Caco-2 (cell line): ENCODE measurements around the gene SERPINB12. TPM values are rescaled to one million over a fixed set of nuclear protein-coding genes. Genes with fewer than 3 reads are reported as not detected.

Experiments used
- BruUV-seq: library from RNA; stranded (reverse); fragments of 400-500 nt; replicated peaks from 2 replicates; lab custom pipeline; 2021; lab: Mats Ljungman, UMichigan
- CTCF ChIA-PET: fragments of 300-600 bp; sonication (Branson Sonifier 250); formaldehyde crosslinking; loops from one replicate; lab custom pipeline; 2022; ENCODE audit warnings: antibody characterized with exemption; lab: Charles Lee
- POLR2A ChIA-PET: fragments of 300-600 bp; sonication (Branson Sonifier 250); formaldehyde crosslinking; loops from one replicate; lab custom pipeline; 2022; ENCODE audit warnings: antibody characterized with exemption; lab: Charles Lee
- DNase-seq, 2 experiments: peaks; one replicate each; pipeline versions ENCODE4 v3.0.0 to v3.0.0-alpha.2; 2020 to 2022
- H3K27me3 ChIP-seq: replicated peaks from 2 replicates; pipeline ENCODE4 v1.6.0; 2011; ENCODE audit warnings: low read length; ENCODE audit not compliant: control insufficient read depth, insufficient read depth
- H3K36me3 ChIP-seq: 2 replicates; pipeline ENCODE4 v1.5.1; 2011; ENCODE audit warnings: low read length; ENCODE audit not compliant: control insufficient read depth, insufficient read depth
- H3K4me1 ChIP-seq: fragments of 250-450 bp; sonication (Bioruptor Pico); 2 replicates; pipeline ENCODE4 v1.5.1; 2020; ENCODE audit warnings: mild to moderate bottlenecking
- H3K4me3 ChIP-seq: 2 replicates; pipeline ENCODE4 v1.5.1; 2011; ENCODE audit warnings: low read depth, mild to moderate bottlenecking, control low read depth, low read length
- H3K9me3 ChIP-seq: fragments of 250-450 bp; sonication (Bioruptor Pico); 2 replicates; pipeline ENCODE4 v1.5.1; 2020; ENCODE audit warnings: mild to moderate bottlenecking, moderate library complexity
- H3K27ac Mint-ChIP-seq: one replicate; pipeline ENCODE4 v1.8.0; 2022; ENCODE audit warnings: mixed read lengths; ENCODE audit not compliant: unreplicated experiment
- H3K27me3 Mint-ChIP-seq: one replicate; pipeline ENCODE4 v1.8.0; 2022; ENCODE audit warnings: mixed read lengths; ENCODE audit not compliant: insufficient read depth, unreplicated experiment
- H3K36me3 Mint-ChIP-seq: one replicate; pipeline ENCODE4 v1.8.0; 2022; ENCODE audit warnings: mild to moderate bottlenecking, mixed read lengths; ENCODE audit not compliant: insufficient read depth, unreplicated experiment
- H3K4me1 Mint-ChIP-seq: one replicate; pipeline ENCODE4 v1.8.0; 2022; ENCODE audit warnings: low read depth, mixed read lengths; ENCODE audit not compliant: unreplicated experiment
- H3K4me3 Mint-ChIP-seq: one replicate; pipeline ENCODE4 v1.8.0; 2022; ENCODE audit warnings: mild to moderate bottlenecking, moderate library complexity, mixed read lengths; ENCODE audit not compliant: unreplicated experiment
- H3K9me3 Mint-ChIP-seq: one replicate; pipeline ENCODE4 v1.8.0; 2022; ENCODE audit warnings: mixed read lengths; ENCODE audit not compliant: unreplicated experiment
- CTCF ChIP-seq, 2 experiments: fragments of 200-600 bp in 1 of 2; IDR thresholded peaks; 1 replicate in 1 of 2; 2 replicates in 1 of 2; pipeline versions ENCODE4 v1.5.1 to v1.8.0; 2011 to 2022; ENCODE audit warnings: antibody characterized with exemption in 1 of 2, control low read depth in 1 of 2, inconsistent platforms in 1 of 2, low read depth in 1 of 2, low read length in 1 of 2, mild to moderate bottlenecking in 1 of 2, moderate library complexity in 1 of 2; ENCODE audit not compliant: insufficient read depth in 1 of 2, severe bottlenecking in 1 of 2, unreplicated experiment in 1 of 2
- intact Hi-C: fragments of 100-400 bp; cut with micrococcal nuclease; formaldehyde crosslinking; loops from one replicate; pipeline ENCODE4 v1.10.0; 2022; ENCODE audit not compliant: unreplicated experiment
- total RNA-seq: library from RNA; stranded (reverse); gene quantifications from 2 replicates; pipeline ENCODE4 v1.2.3, GENCODE V29; 2022

Gene SERPINB12
- total RNA-seq, 1 experiment from 2014 or later: not detected

GRCh38 chr18:63528863-63529492 lies 13.2 kb upstream of the SERPINB12 start:
- H3K4me1 Mint-ChIP-seq: no peaks in the 10 kb centered on the region
- peaks cover 4% of the 10 kb centered on the region for H3K27me3 Mint-ChIP-seq
- H3K9me3 Mint-ChIP-seq: no peaks in the 10 kb centered on the region
- no peak for TF ChIP-seq CTCF (IDR thresholded peaks at IDR 0.05; ENCODE audit: insufficient read depth in 1 of 2, low read depth in 1 of 2, low read length in 1 of 2, severe bottlenecking in 1 of 2, unreplicated experiment in 1 of 2)
- H3K36me3 Mint-ChIP-seq: no peaks in the 10 kb centered on the region
- BruUV-seq: no TSS peak
- Histone ChIP-seq H3K4me3 (no peak overlapping the region), H3K36me3 (no peaks in the 10 kb centered on the region), H3K27me3 (no peaks in the 10 kb centered on the region), H3K9me3 (no peaks in the 10 kb centered on the region), H3K4me1 (no peaks in the 10 kb centered on the region)
- ChIA-PET CTCF (no interaction called here), POLR2A (no interaction called here)
- DNase-seq: no peak
- intact Hi-C loops: no loop called here
- H3K4me3 Mint-ChIP-seq: no peak overlapping the region
- no peak overlapping the region for H3K27ac Mint-ChIP-seq

GRCh38 chr18:63532471-63532870 lies 9.7 kb upstream of the SERPINB12 start:
- POLR2A ChIA-PET: no interaction called here
- H3K4me3 Mint-ChIP-seq: no peak overlapping the region
- peaks cover 4% of the 10 kb centered on the region for H3K27me3 Mint-ChIP-seq

GRCh38 chr18:63534615-63535014 lies 7.6 kb upstream of the SERPINB12 start:
- ChIA-PET POLR2A (no interaction called here), CTCF (no interaction called here)
- no peak for DNase-seq
- Mint-ChIP-seq H3K27ac (no peak overlapping the region), H3K27me3 (no peaks in the 10 kb centered on the region), H3K4me1 (no peaks in the 10 kb centered on the region), H3K36me3 (no peaks in the 10 kb centered on the region), H3K9me3 (no peaks in the 10 kb centered on the region), H3K4me3 (no peak overlapping the region)
- no peaks in the 10 kb centered on the region for H3K27me3 ChIP-seq
- no peaks in the 10 kb centered on the region for H3K9me3 ChIP-seq
- no peak for TF ChIP-seq CTCF (IDR thresholded peaks at IDR 0.05; ENCODE audit: insufficient read depth in 1 of 2, low read depth in 1 of 2, low read length in 1 of 2, severe bottlenecking in 1 of 2, unreplicated experiment in 1 of 2)
- H3K4me1 ChIP-seq: no peaks in the 10 kb centered on the region
- BruUV-seq: no TSS peak
- H3K36me3 ChIP-seq: no peaks in the 10 kb centered on the region
- no peak overlapping the region for H3K4me3 ChIP-seq
- intact Hi-C loops: no loop called here

More at GRCh38 chr18:63532471-63532870, 9.7 kb upstream of the SERPINB12 start:
- Histone ChIP-seq H3K9me3 (no peaks in the 10 kb centered on the region), H3K4me3 (no peak overlapping the region), H3K4me1 (no peaks in the 10 kb centered on the region), H3K27me3 (no peaks in the 10 kb centered on the region), H3K36me3 (no peaks in the 10 kb centered on the region)
- Mint-ChIP-seq H3K4me1 (no peaks in the 10 kb centered on the region), H3K9me3 (no peaks in the 10 kb centered on the region), H3K36me3 (no peaks in the 10 kb centered on the region), H3K27ac (no peak overlapping the region)
- TF ChIP-seq CTCF (IDR thresholded peaks at IDR 0.05; ENCODE audit: insufficient read depth in 1 of 2, low read depth in 1 of 2, low read length in 1 of 2, severe bottlenecking in 1 of 2, unreplicated experiment in 1 of 2): no peak
- intact Hi-C loops: no loop called here
- CTCF ChIA-PET: no interaction called here
- DNase-seq: no peak
- BruUV-seq: no TSS peak
